ENCODE data around the gene CCDC71L.

DNA sequence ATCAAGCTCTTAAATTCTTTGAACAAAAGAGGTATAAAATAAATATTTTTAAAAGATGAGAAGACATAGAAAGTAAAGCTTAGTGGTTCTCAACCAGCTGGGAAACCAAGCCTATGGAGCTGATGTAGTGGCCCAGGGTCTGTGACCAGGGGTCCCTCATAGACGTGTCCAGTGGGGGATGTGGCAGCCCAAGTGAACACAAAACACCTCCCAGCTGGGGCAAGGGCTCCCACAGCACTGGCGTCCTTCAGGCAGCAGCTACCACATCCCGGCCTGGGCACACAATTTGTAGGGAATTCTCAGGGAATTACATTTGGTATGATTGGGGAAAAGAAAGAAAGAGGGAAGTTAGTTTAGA, 17.8 kb upstream of the CCDC71L start:
- TF ChIP-seq, protein P1, sequence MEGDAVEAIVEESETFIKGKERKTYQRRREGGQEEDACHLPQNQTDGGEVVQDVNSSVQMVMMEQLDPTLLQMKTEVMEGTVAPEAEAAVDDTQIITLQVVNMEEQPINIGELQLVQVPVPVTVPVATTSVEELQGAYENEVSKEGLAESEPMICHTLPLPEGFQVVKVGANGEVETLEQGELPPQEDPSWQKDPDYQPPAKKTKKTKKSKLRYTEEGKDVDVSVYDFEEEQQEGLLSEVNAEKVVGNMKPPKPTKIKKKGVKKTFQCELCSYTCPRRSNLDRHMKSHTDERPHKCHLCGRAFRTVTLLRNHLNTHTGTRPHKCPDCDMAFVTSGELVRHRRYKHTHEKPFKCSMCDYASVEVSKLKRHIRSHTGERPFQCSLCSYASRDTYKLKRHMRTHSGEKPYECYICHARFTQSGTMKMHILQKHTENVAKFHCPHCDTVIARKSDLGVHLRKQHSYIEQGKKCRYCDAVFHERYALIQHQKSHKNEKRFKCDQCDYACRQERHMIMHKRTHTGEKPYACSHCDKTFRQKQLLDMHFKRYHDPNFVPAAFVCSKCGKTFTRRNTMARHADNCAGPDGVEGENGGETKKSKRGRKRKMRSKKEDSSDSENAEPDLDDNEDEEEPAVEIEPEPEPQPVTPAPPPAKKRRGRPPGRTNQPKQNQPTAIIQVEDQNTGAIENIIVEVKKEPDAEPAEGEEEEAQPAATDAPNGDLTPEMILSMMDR (IDR thresholded peaks at IDR 0.05) = no peak
- TF ChIP-seq EP300 (IDR thresholded peaks at IDR 0.05) (no peak), POLR2A (IDR thresholded peaks at IDR 0.05; ENCODE audit: low read depth) (no peak)
